T-helper 2 cell (primary cell): ENCODE results near the gene PTPRF.
"Not testable (repeated sequence)": the region's sequence is repeated elsewhere in the genome, so short reads cannot be mapped to it uniquely, and the experiment has no call there.

Source experiments
- DNase-seq, 5 experiments: peaks; one replicate each; pipeline versions ENCODE4 v3.0.0 to v3.0.0-alpha.2; 2012 to 2022

PTPRF gene

DNA sequence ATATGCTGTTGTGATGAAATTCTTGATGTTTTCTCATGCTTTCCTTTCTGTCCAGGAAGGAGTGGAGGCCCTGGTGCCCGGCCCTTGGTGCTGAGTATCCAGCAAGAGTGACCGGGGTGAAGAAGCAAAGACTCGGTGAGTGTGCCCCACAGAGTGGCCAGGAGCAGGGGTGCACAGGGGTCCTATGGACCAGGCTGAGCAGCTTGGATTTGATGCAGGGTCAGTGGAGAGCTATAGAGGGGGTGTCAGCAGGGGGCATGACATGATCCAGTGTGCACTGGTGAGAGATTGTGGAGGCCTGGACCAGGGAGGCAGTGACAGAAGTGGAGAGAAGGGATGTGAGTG lies 7.4 kb downstream of the PTPRF start:
- no peak for DNase-seq

DNA sequence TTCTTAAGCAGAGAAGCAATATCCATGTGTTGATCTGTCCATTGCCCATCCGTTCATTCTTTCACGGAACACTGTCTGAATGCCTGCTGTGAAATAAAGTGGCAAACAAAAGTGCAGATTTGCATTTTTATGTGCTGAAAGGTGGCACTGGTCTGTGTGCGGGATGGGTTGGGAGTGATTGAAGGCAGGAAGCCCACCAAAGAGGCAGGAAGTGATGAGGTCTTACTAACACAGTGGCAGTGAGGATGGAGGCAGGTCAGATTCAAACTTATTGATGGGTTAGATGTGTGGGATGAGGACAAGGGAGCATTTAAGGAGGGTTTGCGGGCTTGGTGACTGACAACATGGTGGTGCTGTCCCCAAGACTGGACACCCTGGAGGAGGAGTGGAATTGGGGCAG lies 8.3 kb downstream of the PTPRF start:
- no peak for DNase-seq

DNA sequence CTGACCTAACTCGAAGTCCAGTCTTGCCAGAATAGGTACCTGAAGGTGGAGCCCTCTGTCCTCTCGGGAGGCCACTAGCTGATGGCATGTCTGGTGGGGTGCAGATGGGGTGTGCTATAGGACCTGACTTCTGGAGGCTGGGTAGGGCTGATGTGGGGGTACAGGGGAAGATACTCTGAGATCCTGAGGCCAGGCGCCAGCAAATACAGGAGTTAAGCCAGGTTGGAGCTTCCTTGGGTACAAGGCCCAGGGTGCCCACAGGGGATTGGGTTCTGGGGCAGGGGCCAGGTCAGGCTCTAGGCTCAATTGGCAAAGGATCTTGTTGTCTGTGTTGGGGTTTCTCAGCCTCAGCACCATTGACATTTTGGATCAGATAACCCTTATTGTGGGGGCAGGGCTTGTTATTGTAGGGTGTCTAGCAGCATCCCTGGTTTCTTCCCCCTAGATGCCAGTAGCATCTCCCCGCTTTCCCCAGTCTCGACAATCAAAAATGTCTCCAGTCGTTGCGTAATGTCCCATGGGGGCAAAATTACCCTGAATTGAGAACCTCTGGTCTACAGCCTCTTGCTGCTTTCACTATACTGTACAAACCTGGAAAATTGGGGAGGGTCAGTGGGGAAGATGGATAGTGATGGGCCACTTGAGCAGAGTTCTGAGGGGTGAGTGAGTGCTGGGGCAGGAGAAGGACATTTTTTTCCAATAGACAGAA lies 9.2 kb downstream of the PTPRF start:
- no peak for DNase-seq

DNA sequence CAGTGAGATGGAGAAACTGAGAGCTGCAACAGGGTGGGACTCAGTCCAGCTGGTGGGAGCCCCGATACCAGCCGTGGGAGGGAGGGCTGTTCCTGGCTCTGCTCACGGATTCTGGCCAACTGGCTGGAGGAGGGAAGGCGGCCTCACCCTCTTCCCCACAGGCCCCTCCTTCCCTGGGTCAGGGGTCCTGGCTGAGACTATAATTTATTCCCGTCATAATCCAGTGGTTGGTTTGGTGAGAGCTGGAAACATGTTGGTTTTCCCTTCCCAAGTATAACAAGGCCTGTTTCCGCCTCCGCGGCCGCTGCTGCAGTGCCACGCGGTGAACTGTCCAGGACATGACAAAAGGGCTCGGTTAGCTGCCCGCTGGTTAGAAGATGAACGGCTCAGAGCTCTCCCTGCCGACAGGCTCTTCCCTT lies 10.0 kb downstream of the PTPRF start:
- DNase-seq = no peak

DNA sequence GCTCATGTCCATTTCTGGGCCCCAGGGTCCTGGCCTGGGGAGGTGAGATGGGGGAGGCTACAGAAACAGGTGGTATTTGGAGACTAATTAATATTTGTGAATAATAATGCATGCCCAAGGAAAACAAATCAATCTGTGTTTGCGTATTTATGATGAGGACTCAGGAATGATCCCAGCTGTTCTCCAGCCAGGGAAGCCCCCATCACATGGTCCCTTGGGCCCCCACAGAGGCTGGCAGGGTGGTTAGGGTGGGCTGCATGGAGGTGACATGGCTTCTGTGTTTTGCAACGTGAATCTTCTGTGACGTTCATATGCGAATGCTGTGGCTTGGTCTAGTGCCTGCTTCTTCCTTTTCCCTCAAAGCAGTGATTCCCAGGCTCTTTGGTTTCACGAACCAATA lies 10.5 kb downstream of the PTPRF start:
- DNase-seq = no peak

DNA sequence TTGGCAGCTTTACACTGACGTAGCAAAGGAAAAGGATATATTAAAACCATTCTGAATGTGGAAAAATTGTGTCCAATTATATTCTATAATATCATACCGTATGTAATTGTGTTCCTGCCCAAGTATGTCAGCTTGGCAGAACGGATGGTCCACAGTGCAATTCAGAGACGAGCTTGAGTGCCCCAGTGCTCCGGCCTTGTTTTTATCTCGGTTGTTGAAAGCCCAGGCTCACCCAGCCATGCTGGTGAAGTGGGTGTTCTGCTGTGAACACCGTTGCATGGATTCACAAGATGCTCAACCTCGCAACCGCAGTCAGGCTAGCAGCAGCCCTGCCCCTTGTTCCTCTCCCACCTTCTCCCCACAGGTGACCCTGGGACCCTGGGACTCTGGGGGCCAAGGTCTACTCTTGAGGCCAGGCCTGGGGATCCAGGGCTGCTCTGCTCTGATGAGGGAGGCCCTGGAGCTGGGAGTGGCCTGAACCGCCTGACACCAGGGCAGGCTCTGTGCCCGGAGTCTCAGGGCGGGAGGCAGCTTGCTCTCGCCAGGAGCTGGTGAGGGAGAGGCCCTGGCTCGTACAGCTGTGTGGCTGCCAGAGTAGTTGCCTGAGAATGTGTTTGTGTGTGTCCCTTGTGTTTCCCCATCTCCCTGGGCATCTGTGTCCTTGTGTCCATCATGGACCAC lies 11.2 kb downstream of the PTPRF start:
- DNase-seq = no peak

DNA sequence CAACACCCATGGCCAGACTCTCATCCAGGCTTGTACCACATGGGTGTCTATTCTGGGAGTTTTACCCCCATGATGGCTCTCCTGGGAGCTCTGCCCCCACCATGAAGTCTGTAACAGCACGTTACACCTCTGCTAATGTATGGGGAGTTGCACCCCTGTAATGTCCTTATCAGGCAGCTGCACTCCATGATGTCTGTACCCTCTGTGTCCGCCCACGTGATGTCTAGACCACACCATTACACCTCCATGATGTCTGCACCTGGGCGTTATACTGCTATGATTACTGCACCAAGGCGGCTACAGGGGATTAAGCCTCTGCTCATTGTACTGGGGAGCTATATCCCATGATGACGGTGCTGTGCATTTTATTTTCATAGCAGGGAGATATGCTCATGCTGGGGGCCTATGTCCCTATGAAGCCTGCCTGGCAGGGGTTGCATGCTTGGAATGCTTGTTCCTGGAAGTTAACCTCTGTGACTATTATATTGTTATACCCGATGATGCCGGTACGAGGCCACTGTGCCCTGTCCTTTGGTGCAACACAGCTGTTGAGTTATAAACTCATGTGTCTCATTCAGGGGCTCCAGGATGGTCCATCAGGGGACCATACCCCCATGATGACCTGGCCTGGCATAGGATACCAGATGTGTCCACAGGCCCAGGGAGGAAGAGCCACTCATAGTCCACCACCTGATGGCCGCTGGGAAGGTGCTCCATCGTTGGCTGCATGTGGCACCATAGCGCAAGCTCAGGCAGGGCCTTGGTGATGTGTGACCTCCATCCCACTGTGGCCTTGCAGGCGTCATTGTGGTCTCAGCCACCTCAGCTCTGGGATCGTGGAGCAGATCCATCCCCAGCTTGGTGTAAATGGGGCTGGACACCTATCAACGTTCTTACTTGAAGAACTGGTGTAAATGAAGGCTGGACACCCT lies 12.1 kb downstream of the PTPRF start:
- DNase-seq = no peak

DNA sequence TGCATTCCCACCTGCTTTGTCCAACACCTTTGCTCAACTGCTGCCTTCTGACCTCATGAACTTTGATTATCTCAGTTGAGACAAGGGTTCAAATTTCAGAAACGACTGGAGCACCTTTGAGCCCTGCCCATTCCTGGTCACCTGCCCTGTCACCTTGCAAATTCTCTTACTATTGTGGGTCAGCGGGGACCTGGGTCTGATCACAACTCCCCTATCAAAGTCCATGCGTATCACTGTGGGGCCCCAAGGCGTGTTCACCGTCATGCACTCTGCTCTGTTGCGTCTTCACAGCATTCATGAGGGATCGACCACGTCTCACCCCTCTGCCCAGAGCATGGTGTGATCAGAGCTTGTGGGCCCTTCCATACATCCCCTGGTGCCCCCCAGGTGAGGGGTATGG lies 12.9 kb downstream of the PTPRF start:
- DNase-seq = no peak

DNA sequence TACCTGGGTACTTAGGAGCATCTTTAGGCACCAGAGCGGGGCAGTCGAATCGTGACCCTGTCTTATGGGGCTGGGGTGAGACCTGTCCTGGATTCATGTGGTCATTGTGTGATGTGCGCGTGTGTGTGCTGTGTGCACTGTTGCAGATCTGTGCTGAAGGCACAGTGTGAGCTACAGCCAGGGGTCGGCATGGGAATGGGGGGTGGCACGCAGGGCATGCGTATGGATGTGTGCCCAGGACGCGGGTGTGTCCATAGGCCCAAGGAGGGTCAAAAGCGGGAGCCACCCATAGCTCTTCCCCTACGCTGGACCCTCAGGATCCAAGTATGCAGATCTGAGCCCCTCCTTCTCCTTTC lies 14.6 kb downstream of the PTPRF start:
- no peak for DNase-seq

DNA sequence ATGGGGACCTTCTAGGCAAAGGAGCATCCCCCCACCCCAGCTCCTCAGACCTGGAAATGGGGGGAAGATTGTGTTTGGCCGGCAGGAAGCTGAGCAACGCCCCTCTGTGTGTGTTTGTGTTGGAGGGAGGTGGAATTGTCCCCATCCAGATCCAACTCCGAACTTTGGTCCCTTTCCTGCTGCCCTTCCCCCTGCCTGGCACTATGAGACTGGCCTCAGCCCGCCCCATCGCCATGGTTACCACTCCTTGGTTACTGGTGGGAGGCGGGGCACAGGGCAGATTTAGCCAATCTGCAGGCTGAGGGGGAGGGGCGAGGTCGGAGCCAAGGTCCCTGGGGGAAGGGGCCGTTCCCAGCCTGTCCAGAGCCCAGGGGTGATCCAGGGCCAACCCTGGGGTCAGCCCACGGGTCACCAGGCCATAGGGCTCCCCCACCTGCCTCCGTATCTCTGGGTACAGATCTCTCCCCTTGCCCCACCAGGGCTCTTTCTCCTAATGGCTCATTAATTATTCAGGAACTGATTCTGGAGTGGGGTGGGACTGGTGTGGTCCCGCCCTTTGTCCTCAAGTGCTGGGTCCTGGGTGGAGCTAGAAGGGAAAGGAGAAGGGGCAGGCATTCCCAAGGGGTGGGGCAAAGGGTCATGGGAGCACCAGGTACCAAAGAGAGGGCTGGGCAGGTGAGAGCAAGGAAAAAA lies 15.2 kb downstream of the PTPRF start:
- peak in 1 of 5 experiments; percentile 17 for DNase-seq

DNA sequence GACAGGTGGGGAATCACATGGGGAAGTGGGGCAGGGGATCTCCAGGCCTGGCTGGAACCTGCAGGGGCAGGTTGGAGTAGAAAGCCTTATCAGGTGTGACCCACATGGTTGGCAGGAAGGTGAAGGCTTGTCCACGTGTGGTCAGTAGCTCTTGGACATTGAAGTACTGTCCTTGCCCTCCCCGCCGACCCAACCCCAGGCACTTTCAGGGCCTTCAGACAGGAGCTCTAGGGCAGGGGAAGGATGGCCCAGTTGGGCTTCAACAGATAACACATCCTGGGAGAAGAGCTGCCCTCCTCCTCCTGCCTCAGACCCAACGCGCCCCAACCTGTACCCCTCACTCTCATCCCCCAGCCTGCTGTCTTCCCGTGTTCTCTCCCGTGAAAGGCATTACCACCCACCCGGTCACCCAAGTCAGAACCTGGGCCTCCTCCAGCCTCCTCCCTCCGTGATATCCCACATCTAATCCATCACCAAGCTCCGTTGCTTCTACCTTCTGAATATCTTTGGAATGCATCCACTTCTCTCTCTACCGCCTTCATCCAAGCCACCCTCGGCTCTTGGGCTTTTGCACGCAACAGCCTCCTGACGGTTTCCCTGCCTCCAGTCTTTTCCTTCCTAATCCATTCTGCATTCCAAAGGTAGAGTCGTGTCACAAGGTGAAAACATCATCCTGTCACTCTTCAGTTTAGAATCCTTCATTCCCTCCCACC lies 15.9 kb downstream of the PTPRF start:
- no peak for DNase-seq

DNA sequence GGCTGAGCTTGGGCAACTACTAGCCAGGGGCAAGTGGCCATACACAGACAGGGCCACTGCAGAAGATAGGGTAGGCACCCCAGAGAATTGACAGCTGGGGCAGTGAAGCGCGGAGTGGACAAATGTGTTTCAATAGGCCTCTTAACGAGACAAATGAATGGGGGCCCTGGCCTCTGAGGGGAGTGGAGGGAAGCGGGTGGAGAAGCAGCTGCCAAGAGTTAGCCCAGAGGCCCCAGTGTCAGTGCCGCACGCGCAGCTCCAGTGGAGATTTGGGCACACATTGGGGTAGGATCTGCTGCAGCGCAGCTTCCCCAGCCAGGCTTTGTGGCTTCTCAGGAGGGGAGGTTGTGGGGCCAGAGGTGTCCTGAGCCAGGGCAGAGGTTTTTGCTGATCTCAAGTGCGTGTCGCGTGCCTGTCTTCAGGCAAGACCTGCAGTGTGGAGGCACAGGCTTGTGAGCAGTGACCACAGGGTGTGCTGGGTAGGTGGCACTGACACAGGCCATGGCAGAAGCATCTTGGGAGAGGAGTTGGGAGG lies 16.9 kb downstream of the PTPRF start:
- DNase-seq = no peak

DNA sequence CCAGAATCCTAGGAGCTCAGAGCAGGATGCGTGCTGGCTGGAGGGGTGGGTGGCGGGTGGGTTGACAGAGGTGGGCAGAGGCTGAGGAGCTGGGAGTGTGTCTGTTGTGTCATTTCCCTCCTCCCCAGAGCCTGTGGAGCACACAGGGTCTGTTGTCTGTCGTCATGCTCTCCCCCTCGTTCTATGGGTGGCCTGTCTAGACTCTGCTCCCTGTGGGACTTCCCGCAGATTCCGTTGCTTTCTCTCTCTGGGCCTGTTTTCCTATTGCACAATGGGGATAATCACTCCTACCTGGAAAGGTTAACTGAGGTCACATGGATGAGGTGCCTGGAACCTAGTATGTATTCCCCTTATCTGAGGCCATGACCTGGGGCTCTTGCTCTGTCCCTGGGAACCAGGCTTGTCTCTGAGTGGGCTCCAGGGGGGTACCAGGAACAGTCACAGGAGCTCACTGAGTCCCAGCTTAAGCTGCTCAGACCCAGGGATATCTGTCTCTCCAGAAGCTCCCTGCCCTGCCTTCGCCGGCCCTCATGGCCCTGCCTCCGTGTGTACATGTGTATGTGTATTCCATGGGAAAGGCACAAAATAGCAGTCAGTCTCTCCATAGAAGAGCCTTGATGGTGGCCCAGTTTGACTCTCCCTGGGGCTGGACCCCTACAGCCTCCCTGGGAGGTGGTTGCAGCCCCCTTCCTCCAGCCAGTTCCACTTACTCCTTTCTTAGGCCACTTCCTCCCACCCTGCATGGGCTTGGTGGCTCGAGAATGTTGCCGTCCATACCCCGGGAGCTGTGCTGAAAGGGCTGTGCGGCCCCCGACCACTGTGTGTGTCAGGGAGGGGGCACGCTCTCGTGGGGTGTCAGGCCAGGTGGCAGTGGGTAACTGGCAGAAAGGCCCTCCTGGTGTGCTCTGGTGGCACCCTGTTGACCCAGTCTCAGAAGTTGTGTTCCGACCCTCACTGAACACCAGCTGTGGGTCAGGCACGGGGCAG lies 17.9 kb downstream of the PTPRF start:
- DNase-seq = no peak

DNA sequence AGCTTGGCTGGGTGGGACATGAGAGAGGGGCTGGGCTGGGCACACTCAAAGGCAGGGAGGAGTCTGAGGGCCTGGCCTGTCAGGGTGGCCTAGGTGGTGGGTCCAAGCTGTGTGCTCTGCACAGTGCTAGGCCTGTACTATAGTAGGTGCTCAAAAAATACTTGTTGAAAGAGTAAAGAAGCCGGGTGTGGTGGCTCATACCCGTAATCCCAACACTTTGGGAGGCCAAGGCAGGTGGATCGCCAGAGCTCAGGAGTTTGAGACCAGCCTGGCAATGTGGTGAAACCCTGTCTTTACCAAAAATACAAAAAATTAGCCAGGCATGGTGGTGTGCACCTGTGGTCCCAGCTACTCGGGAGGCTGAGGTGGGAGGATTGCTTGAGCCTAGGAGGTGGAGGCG lies 18.7 kb downstream of the PTPRF start:
- not testable (repeated sequence) for DNase-seq

DNA sequence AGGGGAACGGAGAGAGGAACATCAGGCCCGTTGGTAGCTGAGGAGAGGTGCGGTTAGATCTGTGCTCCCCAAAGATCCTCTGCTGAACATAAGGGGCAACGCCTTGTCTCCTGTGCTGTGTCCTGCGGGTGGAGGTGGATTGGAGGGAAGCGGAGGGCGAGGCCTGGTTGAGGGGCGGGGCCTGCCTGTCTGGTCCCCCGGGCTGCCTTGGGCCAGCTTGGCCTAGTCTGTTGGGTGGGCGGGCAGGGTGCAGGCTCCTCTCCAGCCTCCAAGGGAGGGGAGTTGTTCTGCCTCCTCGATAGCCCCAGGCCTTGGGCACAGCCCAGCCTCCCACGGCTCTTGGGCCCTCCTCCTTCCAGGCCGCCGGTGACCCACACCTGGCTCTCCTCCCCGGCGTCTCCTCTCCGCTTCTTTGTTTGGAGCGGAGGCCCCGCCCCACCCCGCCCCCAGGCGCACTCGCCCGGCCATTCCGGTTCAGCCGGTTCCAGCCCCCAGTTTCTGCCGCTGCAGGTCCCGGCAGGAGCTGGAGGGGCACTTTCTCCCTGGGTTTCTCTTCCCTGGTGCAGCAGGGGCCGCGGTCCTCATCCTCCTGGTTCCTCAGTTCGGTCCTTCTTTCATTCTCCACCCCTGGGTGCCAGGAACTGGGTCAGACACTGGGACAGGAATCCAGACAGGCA lies 19.4 kb downstream of the PTPRF start:
- no peak for DNase-seq

DNA sequence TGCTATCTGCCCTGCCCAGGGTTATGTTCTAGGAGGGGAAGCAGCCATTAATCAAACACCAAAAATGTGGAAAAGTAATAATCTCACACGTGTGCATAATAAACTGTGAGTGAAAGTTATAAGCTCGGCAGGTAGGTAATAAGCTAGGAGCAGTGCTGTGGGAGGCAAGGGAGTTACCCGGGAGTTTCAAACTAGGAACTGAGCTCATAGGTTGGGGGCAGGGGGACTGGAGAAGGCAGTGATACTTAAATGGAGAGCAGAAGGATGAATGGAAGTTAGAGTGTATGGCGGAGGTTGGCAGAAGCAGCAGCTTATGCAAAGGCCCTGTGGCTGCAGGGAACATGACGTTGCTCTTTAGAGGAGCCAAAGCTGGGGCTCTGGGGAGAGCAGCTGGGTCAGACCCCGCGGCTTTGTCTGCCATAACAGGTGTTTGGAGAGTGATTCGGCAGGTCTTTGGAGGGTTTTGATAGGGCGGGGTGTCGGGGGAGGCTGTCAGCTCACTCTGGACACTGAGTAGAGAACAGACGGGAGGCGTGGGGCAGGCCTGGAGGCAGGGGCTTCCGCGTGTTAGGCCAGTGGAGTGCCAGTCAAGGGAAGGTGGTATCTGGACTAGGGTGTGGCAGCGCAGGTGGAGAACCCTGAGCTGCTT lies 20.0 kb downstream of the PTPRF start:
- no peak for DNase-seq

DNA sequence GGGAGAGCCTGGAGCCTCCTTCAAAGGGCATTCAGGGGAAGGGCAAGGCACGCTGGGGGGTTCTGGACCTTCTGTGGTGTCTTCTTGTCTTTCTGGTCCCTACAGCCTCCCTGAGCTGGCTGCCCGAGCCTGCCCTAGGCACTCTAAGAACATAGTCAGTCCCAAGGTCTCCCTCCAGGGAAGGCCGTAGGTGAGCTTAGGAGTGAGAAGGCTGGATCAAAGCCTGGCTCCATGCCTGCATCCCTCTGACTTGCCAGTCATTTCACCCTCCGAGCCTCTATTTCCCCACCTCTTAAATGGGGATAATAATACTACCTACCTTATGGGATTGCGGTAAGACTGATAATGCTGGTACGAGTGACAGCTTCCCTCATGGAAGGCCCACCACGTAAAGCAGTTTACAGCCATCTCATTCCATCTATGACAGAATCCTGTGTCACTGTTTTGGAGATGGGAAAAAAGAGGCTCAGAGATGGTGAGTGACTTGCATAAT lies 20.8 kb downstream of the PTPRF start:
- DNase-seq = no peak

DNA sequence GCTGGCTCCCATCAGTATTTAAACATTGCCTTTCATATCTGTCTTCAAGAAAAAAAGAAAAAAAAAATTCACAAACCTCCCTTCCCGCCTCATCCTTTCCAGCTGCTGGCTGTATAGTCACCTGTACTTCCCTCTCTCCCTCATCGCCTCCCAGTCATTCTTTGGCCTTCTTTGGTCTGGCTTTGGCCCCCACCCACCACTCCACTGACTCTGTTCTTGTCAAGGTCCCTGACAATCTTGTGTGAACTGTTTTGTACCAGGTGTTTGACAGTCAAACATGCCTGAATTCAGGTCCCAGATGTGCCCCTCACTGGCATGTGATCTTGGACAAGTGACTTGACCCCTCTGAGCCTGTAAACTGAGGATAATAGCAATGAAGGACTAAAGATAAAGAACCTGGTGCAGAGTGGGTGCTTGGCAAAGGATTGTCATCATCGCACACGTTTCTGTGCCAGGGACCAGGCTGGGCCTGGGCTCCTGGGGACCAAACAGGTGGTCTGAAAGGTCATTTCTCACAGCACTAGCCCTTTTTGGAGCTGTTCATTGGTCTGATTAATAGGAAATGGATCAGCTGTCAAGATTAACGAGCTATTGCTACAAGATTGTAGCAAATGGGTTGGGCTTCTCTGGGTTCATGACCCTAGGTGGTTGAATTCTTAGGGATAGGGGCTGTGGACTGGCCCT lies 21.5 kb downstream of the PTPRF start:
- DNase-seq = no peak

DNA sequence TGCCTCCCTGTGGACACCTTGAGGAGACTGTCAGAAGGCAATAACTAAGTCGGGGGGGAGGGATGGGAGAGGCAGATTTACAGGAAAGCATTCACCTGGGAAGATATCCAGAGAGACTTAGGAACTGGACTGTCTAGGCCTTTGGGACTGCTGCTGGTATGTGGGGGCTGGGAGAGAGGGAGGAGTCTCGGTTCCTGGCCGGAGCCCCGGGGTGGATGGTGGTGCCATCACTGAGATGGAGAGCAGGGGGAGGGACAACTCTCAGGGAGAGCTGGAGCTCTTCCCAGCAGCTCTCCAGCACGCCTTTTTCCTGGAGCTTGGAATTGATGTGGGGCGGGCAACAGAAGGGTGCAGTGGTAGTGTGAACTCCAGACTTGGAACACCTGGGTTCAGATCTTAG lies 22.1 kb downstream of the PTPRF start:
- no peak for DNase-seq
